Measurements from ENCODE around the gene PPP1R27. TPM values are rescaled to one million over a fixed set of nuclear protein-coding genes. Genes with fewer than 3 reads are reported as not detected.

The PPP1R27 gene
- polyA plus RNA-seq, 1 donor (not counting 4 experiments of a cell fraction or from before 2014, with no cell fraction given): 0.12 TPM

- TF ChIP-seq CTCF (optimal IDR thresholded peaks at IDR 0.05 in 1 of 3, IDR thresholded peaks at IDR 0.05 in 1 of 3, conservative IDR thresholded peaks at IDR 0.05 in 1 of 3; ENCODE audit: extremely low read depth in 1 of 3, insufficient read depth in 2 of 3, low read length in 3 of 3) (no peak), EZH2 (IDR thresholded peaks at IDR 0.05; ENCODE audit: low read length) (no peak)
- dilution Hi-C loops (cut with MboI; ENCODE audit: extremely low pct_ligation_motif_present, low sequenced_read_pairs): no loop called here
- FAIRE-seq: no peak
Observed at GRCh38 chr17:81817758-81818147, 17.1 kb downstream of the PPP1R27 start.

GRCh38 chr17:81815646-81815986 is 19.2 kb downstream of the PPP1R27 start:
- dilution Hi-C loops (cut with MboI; ENCODE audit: extremely low pct_ligation_motif_present, low sequenced_read_pairs): no loop called here
- Histone ChIP-seq H4K20me1 (ENCODE audit: control insufficient read depth, extremely low read depth, insufficient read depth, low read length) (no peaks in the 10 kb centered on the region), H3K9ac (ENCODE audit: control insufficient read depth, extremely low read depth, insufficient read depth, low read length) (no peak overlapping the region), H3K4me1 (ENCODE audit: control insufficient read depth, extremely low read depth, insufficient read depth, low read length) (no peaks in the 10 kb centered on the region), H2AFZ (ENCODE audit: control insufficient read depth, low read length) (no peak overlapping the region), H3K4me3 (ENCODE audit: control insufficient read depth in 2 of 3, extremely low read depth in 1 of 3, insufficient read depth in 2 of 3, low read depth in 1 of 3, low read length in 3 of 3) (no peak overlapping the region), H3K27ac (ENCODE audit: control insufficient read depth, insufficient read depth, low read length) (no peak overlapping the region), H3K27me3 (ENCODE audit: control insufficient read depth, extremely low read depth, insufficient read depth, low read length) (peaks cover 16% of the 10 kb centered on the region), H3K9me3 (ENCODE audit: control insufficient read depth, low read depth, low read length) (no peaks in the 10 kb centered on the region), H3K9me1 (ENCODE audit: control insufficient read depth, extremely low read depth, insufficient read depth, low read length) (no peaks in the 10 kb centered on the region), H3K36me3 (ENCODE audit: control insufficient read depth in 2 of 2, extremely low read depth in 1 of 2, insufficient read depth in 2 of 2, low read length in 2 of 2) (no peaks in the 10 kb centered on the region), H3K4me2 (ENCODE audit: control insufficient read depth, extremely low read depth, insufficient read depth, low read depth, low read length) (no peak overlapping the region), H3K79me2 (ENCODE audit: control insufficient read depth, insufficient read depth, low read length) (no peaks in the 10 kb centered on the region)
- TF ChIP-seq EZH2 (IDR thresholded peaks at IDR 0.05; ENCODE audit: low read length): no peak
- TF ChIP-seq CTCF (optimal IDR thresholded peaks at IDR 0.05 in 1 of 3, IDR thresholded peaks at IDR 0.05 in 1 of 3, conservative IDR thresholded peaks at IDR 0.05 in 1 of 3; ENCODE audit: extremely low read depth in 1 of 3, insufficient read depth in 2 of 3, low read length in 3 of 3): no peak
- FAIRE-seq (no peak), DNase-seq (ENCODE audit: low read depth, low spot score) (no peak)

More at GRCh38 chr17:81817758-81818147, 17.1 kb downstream of the PPP1R27 start:
- no peak overlapping the region for H3K4me2 ChIP-seq (ENCODE audit: control insufficient read depth, extremely low read depth, insufficient read depth, low read depth, low read length)
- H4K20me1 ChIP-seq (ENCODE audit: control insufficient read depth, extremely low read depth, insufficient read depth, low read length): no peaks in the 10 kb centered on the region
- no peaks in the 10 kb centered on the region for H3K36me3 ChIP-seq (ENCODE audit: control insufficient read depth in 2 of 2, extremely low read depth in 1 of 2, insufficient read depth in 2 of 2, low read length in 2 of 2)
- H3K79me2 ChIP-seq (ENCODE audit: control insufficient read depth, insufficient read depth, low read length): no peaks in the 10 kb centered on the region
- H3K9me1 ChIP-seq (ENCODE audit: control insufficient read depth, extremely low read depth, insufficient read depth, low read length): no peaks in the 10 kb centered on the region
- H3K9me3 ChIP-seq (ENCODE audit: control insufficient read depth, low read depth, low read length): no peaks in the 10 kb centered on the region
- H2AFZ ChIP-seq (ENCODE audit: control insufficient read depth, low read length): no peak overlapping the region
- DNase-seq (ENCODE audit: low read depth, low spot score): no peak
- no peak overlapping the region for H3K27ac ChIP-seq (ENCODE audit: control insufficient read depth, insufficient read depth, low read length)
- peaks cover 11% of the 10 kb centered on the region for H3K4me1 ChIP-seq (ENCODE audit: control insufficient read depth, extremely low read depth, insufficient read depth, low read length)
- no peak overlapping the region for H3K9ac ChIP-seq (ENCODE audit: control insufficient read depth, extremely low read depth, insufficient read depth, low read length)
- no peak overlapping the region for H3K4me3 ChIP-seq (ENCODE audit: control insufficient read depth in 2 of 3, extremely low read depth in 1 of 3, insufficient read depth in 2 of 3, low read depth in 1 of 3, low read length in 3 of 3)
- H3K27me3 ChIP-seq (ENCODE audit: control insufficient read depth, extremely low read depth, insufficient read depth, low read length): peaks cover 16% of the 10 kb centered on the region

Measured in keratinocyte (primary cell).